Activated CD4-positive, CD25-positive, alpha-beta regulatory T cell treated with anti-CD3 and anti-CD28 coated beads, Interleukin-2, amount 50 U/mL, for 16 hours (primary cell): ENCODE measurements around the gene IRF2BP1.
"Not testable (repeated sequence)": the region's sequence is repeated elsewhere in the genome, so short reads cannot be mapped to it uniquely, and the experiment has no call there.

ENCODE experiments used
- DNase-seq: peaks from one replicate; pipeline ENCODE4 v3.0.0-alpha.2; 2020; ENCODE audit warnings: low read depth, low spot score

IRF2BP1 gene

GRCh38 chr19:45902651-45903625 is 17.0 kb upstream of the IRF2BP1 start:
- DNase-seq, result peak; percentile 98

- no peak for DNase-seq
These were observed 16.1 kb upstream of the IRF2BP1 start, which contains the start of gene MYPOP for GRCh38 chr19:45901912-45902650. TSS of gene MYPOP (minus strand) at chr19:45902613. CDS start at chr19:45901773, 840 bp downstream.

GRCh38 chr19:45901432-45901911 is 15.5 kb upstream of the IRF2BP1 start:
- DNase-seq, result no peak

GRCh38 chr19:45900738-45901431 is 14.9 kb upstream of the IRF2BP1 start:
- no peak for DNase-seq

- DNase-seq, result no peak
These were observed 14.1 kb upstream of the IRF2BP1 start for GRCh38 chr19:45899919-45900589.

- no peak for DNase-seq
These were observed 13.3 kb upstream of the IRF2BP1 start for GRCh38 chr19:45899253-45899652.

- no peak for DNase-seq
These were observed 11.4 kb upstream of the IRF2BP1 start for GRCh38 chr19:45897261-45897812.

GRCh38 chr19:45895983-45896599 is 10.2 kb upstream of the IRF2BP1 start:
- DNase-seq, result not testable (repeated sequence)

GRCh38 chr19:45895519-45895972 is 9.6 kb upstream of the IRF2BP1 start:
- DNase-seq, result no peak

- DNase-seq, result no peak
These were observed 4.9 kb upstream of the IRF2BP1 start for GRCh38 chr19:45890877-45891276.

- DNase-seq, result no peak
These were observed 3.4 kb upstream of the IRF2BP1 start for GRCh38 chr19:45889210-45889885.

- no peak for DNase-seq
These were observed 1.3 kb upstream of the IRF2BP1 start for GRCh38 chr19:45887200-45887710.

GRCh38 chr19:45886427-45887199 is 672 bp upstream of the IRF2BP1 start:
- DNase-seq, result peak; percentile 86

GRCh38 chr19:45884682-45885555 is 1.0 kb downstream of the IRF2BP1 start:
- DNase-seq, result no peak

- DNase-seq, result no peak
These were observed 1.9 kb downstream of the IRF2BP1 start for GRCh38 chr19:45883881-45884681.

GRCh38 chr19:45883586-45883880 is 2.4 kb downstream of the IRF2BP1 start:
- no peak for DNase-seq
